HepG2 (cell line): ENCODE results near the gene AMOTL1. TPM values are rescaled to one million over a fixed set of nuclear protein-coding genes. Genes with fewer than 3 reads are reported as not detected.

Experiments used
- ATAC-seq: fragments of 200-7000 bp; cut with Tn5 transposase; 3 replicates; pipeline ENCODE4 v1.9.1; 2020; ENCODE audit warnings: mild to moderate bottlenecking, moderate library complexity
- BruUV-seq: library from RNA; stranded (reverse); fragments of 400-500 nt; replicated peaks from 2 replicates; lab custom pipeline; 2021; lab: Mats Ljungman, UMichigan
- CTCF ChIA-PET: fragments of 300-600 bp; formaldehyde crosslinking; extraction: SDS; loops from one replicate; lab custom pipeline; 2021; ENCODE audit warnings: low total read pairs, inconsistent platforms, low intra/inter-chr PET ratio; lab: Yijun Ruan, JAX
- POLR2A ChIA-PET: fragments of 350-600 bp; sonication (Branson Sonifier 250); formaldehyde crosslinking; loops from one replicate; lab custom pipeline; 2020; ENCODE audit warnings: antibody characterized with exemption, inconsistent platforms; lab: Yijun Ruan, JAX
- DNase-seq: peaks from one replicate; pipeline ENCODE4 v3.0.0-alpha.2; 2015; ENCODE audit warnings: low spot score
- FAIRE-seq: peaks from 3 replicates; lab custom pipeline; 2011; peaks lifted over from hg19 to GRCh38; lab: Jason Lieb, UNC
- H2AFZ ChIP-seq: one replicate; pipeline ENCODE4 v1.6.1; 2011; ENCODE audit warnings: low read length, inconsistent platforms
- H3K27ac ChIP-seq: fragments of 300-600 bp; 3 replicates; pipeline ENCODE4 v1.8.0; 2011; ENCODE audit warnings: mixed run types, mild to moderate bottlenecking, mixed read lengths, low read length, inconsistent platforms; ENCODE audit not compliant: insufficient read depth; ENCODE audit errors: extremely low read length
- H3K27me3 ChIP-seq, 2 experiments: fragments of 200-600 bp in 1 of 2; 2 replicates in 1 of 2; 3 replicates in 1 of 2; pipeline versions ENCODE4 v1.6.0 to v1.8.0; 2011; ENCODE audit warnings: low read length in 2 of 2, mild to moderate bottlenecking in 2 of 2, moderate library complexity in 2 of 2, inconsistent platforms in 1 of 2; ENCODE audit not compliant: insufficient read depth in 2 of 2, control insufficient read depth in 1 of 2
- H3K36me3 ChIP-seq, 2 experiments: fragments of 200-600 bp in 1 of 2; replicated peaks in 1 of 2; 2 replicates in 1 of 2; 3 replicates in 1 of 2; pipeline versions ENCODE4 v1.5.1 to v1.8.0; 2011; ENCODE audit warnings: low read length in 2 of 2, inconsistent platforms in 1 of 2; ENCODE audit not compliant: insufficient read depth in 2 of 2, control insufficient read depth in 1 of 2
- H3K4me1 ChIP-seq: 2 replicates; pipeline ENCODE4 v1.5.1; 2012; ENCODE audit warnings: low read length, inconsistent platforms; ENCODE audit not compliant: insufficient read depth
- H3K4me2 ChIP-seq: 2 replicates; pipeline ENCODE4 v1.6.0; 2011; ENCODE audit warnings: low read depth, low read length, inconsistent platforms
- H3K4me3 ChIP-seq, 3 experiments: fragments of 200-600 bp in 1 of 3; sonication (generic), shearing (Covaris generic) in 1 of 3; replicated peaks in 1 of 3; 2 replicates each; pipeline ENCODE4 v1.5.1; 2011 to 2016; ENCODE audit warnings: low read length in 3 of 3, inconsistent platforms in 2 of 3, low read depth in 2 of 3, mild to moderate bottlenecking in 2 of 3, control low read depth in 1 of 3, mixed read lengths in 1 of 3; ENCODE audit not compliant: insufficient read depth in 1 of 3
- H3K79me2 ChIP-seq: one replicate; pipeline ENCODE4 v1.6.1; 2011; ENCODE audit warnings: low read length, inconsistent platforms; ENCODE audit not compliant: insufficient read depth
- H3K9ac ChIP-seq: 2 replicates; pipeline ENCODE4 v1.6.0; 2011; ENCODE audit warnings: mild to moderate bottlenecking, low read depth, low read length, inconsistent platforms; ENCODE audit not compliant: insufficient read depth
- H3K9me3 ChIP-seq: 2 replicates; pipeline ENCODE4 v1.5.1; 2012; ENCODE audit warnings: mild to moderate bottlenecking, low read length
- H4K20me1 ChIP-seq: 2 replicates; pipeline ENCODE4 v1.6.0; 2011; ENCODE audit warnings: inconsistent platforms, mild to moderate bottlenecking, low read length, moderate library complexity; ENCODE audit not compliant: insufficient read depth
- AGO1 ChIP-seq: fragments of 200-400 bp; formaldehyde crosslinking; IDR thresholded peaks from 2 replicates; pipeline ENCODE4 v1.6.1; 2017; ENCODE audit warnings: mild to moderate bottlenecking, low read depth, low read length, moderate library complexity; ENCODE audit not compliant: poor library complexity, severe bottlenecking
- HOXA9 ChIP-seq: sonication (generic); formaldehyde crosslinking; IDR thresholded peaks from 2 replicates; pipeline ENCODE4 v1.8.1; 2022; ENCODE audit warnings: missing genetic modification reagents, mild to moderate bottlenecking, moderate library complexity, borderline replicate concordance
- KDM2A ChIP-seq: sonication (generic); formaldehyde crosslinking; IDR thresholded peaks from 2 replicates; pipeline ENCODE4 v1.4.0; 2020; ENCODE audit warnings: low read depth, missing genetic modification reagents, borderline replicate concordance
- PAWR ChIP-seq: sonication (generic); formaldehyde crosslinking; IDR thresholded peaks from 2 replicates; pipeline ENCODE4 v1.4.0; 2020; ENCODE audit warnings: missing genetic modification reagents, mild to moderate bottlenecking, borderline replicate concordance
- PPARG ChIP-seq: conservative IDR thresholded peaks from 2 replicates; pipeline ENCODE4 v1.6.1; 2016; ENCODE audit warnings: missing biosample characterization, missing genetic modification reagents
- RAD51 ChIP-seq: fragments of 450-650 bp; IDR thresholded peaks from 2 replicates; pipeline ENCODE4 v1.6.1; 2016; ENCODE audit warnings: borderline replicate concordance
- RORA ChIP-seq: sonication (generic); formaldehyde crosslinking; IDR thresholded peaks from 2 replicates; pipeline ENCODE4 v1.5.0; 2020; ENCODE audit warnings: mild to moderate bottlenecking, missing genetic modification reagents, moderate library complexity
- SNAPC2 ChIP-seq: sonication (generic); formaldehyde crosslinking; IDR thresholded peaks from 2 replicates; pipeline ENCODE4 v1.8.1; 2022; ENCODE audit warnings: mild to moderate bottlenecking, missing genetic modification reagents
- ZBTB21 ChIP-seq: sonication (generic); formaldehyde crosslinking; IDR thresholded peaks from 2 replicates; pipeline ENCODE4 v1.4.0; 2020; ENCODE audit warnings: missing genetic modification reagents
- ZNF136 ChIP-seq: sonication (generic); formaldehyde crosslinking; IDR thresholded peaks from 2 replicates; pipeline ENCODE4 v1.8.1; 2022; ENCODE audit warnings: low read depth, mild to moderate bottlenecking, moderate library complexity, missing genetic modification reagents
- ZNF33B ChIP-seq: sonication (generic); formaldehyde crosslinking; IDR thresholded peaks from 2 replicates; pipeline ENCODE4 v1.5.1; 2020; ENCODE audit warnings: mild to moderate bottlenecking, missing genetic modification reagents
- ZNF558 ChIP-seq: sonication (generic); formaldehyde crosslinking; IDR thresholded peaks from 2 replicates; pipeline ENCODE4 v1.9.0; 2022; ENCODE audit warnings: mild to moderate bottlenecking, missing genetic modification reagents, borderline replicate concordance
- ZNF678 ChIP-seq: sonication (generic); formaldehyde crosslinking; IDR thresholded peaks from 2 replicates; pipeline ENCODE4 v1.4.0; 2020; ENCODE audit warnings: mild to moderate bottlenecking, missing genetic modification reagents
- WGBS: methylation state at CpG from one replicate; pipeline ENCODE4 v1.1.6; 2017; ENCODE audit warnings: low lambda C conversion rate; 5-methylcytosine and 5-hydroxymethylcytosine counted together
- in situ Hi-C: cut with HindIII; loops from 2 replicates; pipeline ENCODE4 v1.10.0; 2017; ENCODE audit warnings: low pct_unique_long_range_greater_than_20kb; ENCODE audit not compliant: extremely low pct_ligation_motif_present
- intact Hi-C: fragments of 100-400 bp; cut with micrococcal nuclease; formaldehyde crosslinking; loops from one replicate; pipeline ENCODE4 v1.10.0; 2022; ENCODE audit not compliant: unreplicated experiment
- polyA plus RNA-seq, 8 experiments: library from polyadenylated mRNA; depleted of rRNA in 3 of 8; stranded (reverse) in 7 of 8; unstranded in 1 of 8; fragments of >200 nt; fragmentation: Illumina TruSeq in 4 of 8; extraction: Trizol in 4 of 8; gene quantifications; 2 replicates each; pipeline versions ENCODE4 v1.2.1 to v1.2.3, GENCODE V29; 2011 to 2016; ENCODE audit warnings: low read depth in 4 of 8, missing spikeins in 1 of 8, mixed read lengths in 1 of 8; ENCODE audit not compliant: insufficient read depth in 1 of 8
- total RNA-seq, 5 experiments: library from RNA; depleted of rRNA; stranded (reverse); fragments of >200 nt; fragmentation: Illumina TruSeq; extraction: Trizol; gene quantifications; 2 replicates each; pipeline ENCODE4 v1.2.3, GENCODE V29; 2016; ENCODE audit warnings: low read depth in 1 of 5
- TF ChIP-seq, protein P1 (sequence below): sonication (generic); formaldehyde crosslinking; IDR thresholded peaks from 2 replicates; pipeline ENCODE4 v1.9.0; 2021; ENCODE audit warnings: missing genetic modification reagents, borderline replicate concordance
- TF ChIP-seq, protein P2 (sequence below), 2 experiments: IDR thresholded peaks; 2 replicates each; pipeline ENCODE4 v1.6.1; 2011 to 2012; ENCODE audit warnings: low read length in 2 of 2, borderline replicate concordance in 1 of 2, low read depth in 1 of 2, mild to moderate bottlenecking in 1 of 2, moderate library complexity in 1 of 2
- TF ChIP-seq, protein P3 (sequence below): sonication (generic); formaldehyde crosslinking; conservative IDR thresholded peaks from 2 replicates; pipeline ENCODE4 v1.5.0; 2020; ENCODE audit warnings: missing genetic modification reagents

Gene AMOTL1
- total and polyA plus RNA-seq, 2 of the 13 experiments (the other 11 are each of a cell fraction or from before 2014, with no cell fraction given), result 0.01 to 0.20 TPM

DNA sequence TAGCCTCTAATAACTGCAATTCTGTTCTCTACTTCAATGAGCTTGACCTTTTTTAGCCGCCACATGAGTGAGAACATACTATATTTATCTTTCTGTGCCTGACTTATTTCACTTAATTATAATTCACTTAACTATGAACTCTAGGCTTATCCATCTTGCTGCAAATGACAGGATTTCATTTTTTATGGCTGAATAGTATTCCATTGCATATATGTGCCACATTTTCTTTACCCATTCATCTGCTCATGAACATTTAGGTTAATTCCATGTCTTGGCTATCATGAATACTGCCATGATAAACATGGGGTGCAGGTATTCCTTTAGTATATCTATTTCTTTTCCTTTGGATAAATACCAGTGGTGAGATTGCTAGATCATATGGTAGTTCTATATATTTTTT lies 120.0 kb downstream of the AMOTL1 start:
- no TSS peak for BruUV-seq
- Histone ChIP-seq H3K36me3 (no peaks in the 10 kb centered on the region), H3K27ac (no peak overlapping the region), H3K9ac (no peak overlapping the region), H4K20me1 (no peaks in the 10 kb centered on the region), H2AFZ (no peak overlapping the region)
- WGBS, result no CpG with 5 or more reads among the region's 1 CpG
- ChIA-PET CTCF (no interaction called here), POLR2A (no interaction called here)
- TF ChIP-seq RAD51 (no peak), ZNF33B (CRISPR knock-in tag) (no peak), SNAPC2 (no peak), ZNF558 (CRISPR knock-in tag) (no peak), PAWR (CRISPR knock-in tag) (no peak), ZBTB21 (CRISPR knock-in tag) (no peak), AGO1 (no peak), KDM2A (CRISPR knock-in tag) (no peak), ZNF678 (CRISPR knock-in tag) (no peak), PPARG (CRISPR knock-in tag) (no peak), HOXA9 (CRISPR knock-in tag) (no peak), ZNF136 (CRISPR knock-in tag) (no peak), RORA (CRISPR knock-in tag) (no peak)
- TF ChIP-seq, protein P1, sequence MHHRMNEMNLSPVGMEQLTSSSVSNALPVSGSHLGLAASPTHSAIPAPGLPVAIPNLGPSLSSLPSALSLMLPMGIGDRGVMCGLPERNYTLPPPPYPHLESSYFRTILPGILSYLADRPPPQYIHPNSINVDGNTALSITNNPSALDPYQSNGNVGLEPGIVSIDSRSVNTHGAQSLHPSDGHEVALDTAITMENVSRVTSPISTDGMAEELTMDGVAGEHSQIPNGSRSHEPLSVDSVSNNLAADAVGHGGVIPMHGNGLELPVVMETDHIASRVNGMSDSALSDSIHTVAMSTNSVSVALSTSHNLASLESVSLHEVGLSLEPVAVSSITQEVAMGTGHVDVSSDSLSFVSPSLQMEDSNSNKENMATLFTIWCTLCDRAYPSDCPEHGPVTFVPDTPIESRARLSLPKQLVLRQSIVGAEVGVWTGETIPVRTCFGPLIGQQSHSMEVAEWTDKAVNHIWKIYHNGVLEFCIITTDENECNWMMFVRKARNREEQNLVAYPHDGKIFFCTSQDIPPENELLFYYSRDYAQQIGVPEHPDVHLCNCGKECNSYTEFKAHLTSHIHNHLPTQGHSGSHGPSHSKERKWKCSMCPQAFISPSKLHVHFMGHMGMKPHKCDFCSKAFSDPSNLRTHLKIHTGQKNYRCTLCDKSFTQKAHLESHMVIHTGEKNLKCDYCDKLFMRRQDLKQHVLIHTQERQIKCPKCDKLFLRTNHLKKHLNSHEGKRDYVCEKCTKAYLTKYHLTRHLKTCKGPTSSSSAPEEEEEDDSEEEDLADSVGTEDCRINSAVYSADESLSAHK, result no peak
- TF ChIP-seq, protein P2, sequence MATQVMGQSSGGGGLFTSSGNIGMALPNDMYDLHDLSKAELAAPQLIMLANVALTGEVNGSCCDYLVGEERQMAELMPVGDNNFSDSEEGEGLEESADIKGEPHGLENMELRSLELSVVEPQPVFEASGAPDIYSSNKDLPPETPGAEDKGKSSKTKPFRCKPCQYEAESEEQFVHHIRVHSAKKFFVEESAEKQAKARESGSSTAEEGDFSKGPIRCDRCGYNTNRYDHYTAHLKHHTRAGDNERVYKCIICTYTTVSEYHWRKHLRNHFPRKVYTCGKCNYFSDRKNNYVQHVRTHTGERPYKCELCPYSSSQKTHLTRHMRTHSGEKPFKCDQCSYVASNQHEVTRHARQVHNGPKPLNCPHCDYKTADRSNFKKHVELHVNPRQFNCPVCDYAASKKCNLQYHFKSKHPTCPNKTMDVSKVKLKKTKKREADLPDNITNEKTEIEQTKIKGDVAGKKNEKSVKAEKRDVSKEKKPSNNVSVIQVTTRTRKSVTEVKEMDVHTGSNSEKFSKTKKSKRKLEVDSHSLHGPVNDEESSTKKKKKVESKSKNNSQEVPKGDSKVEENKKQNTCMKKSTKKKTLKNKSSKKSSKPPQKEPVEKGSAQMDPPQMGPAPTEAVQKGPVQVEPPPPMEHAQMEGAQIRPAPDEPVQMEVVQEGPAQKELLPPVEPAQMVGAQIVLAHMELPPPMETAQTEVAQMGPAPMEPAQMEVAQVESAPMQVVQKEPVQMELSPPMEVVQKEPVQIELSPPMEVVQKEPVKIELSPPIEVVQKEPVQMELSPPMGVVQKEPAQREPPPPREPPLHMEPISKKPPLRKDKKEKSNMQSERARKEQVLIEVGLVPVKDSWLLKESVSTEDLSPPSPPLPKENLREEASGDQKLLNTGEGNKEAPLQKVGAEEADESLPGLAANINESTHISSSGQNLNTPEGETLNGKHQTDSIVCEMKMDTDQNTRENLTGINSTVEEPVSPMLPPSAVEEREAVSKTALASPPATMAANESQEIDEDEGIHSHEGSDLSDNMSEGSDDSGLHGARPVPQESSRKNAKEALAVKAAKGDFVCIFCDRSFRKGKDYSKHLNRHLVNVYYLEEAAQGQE (IDR thresholded peaks at IDR 0.05; ENCODE audit: borderline replicate concordance in 1 of 2, low read depth in 1 of 2, low read length in 2 of 2), result no peak
- TF ChIP-seq, protein P3, sequence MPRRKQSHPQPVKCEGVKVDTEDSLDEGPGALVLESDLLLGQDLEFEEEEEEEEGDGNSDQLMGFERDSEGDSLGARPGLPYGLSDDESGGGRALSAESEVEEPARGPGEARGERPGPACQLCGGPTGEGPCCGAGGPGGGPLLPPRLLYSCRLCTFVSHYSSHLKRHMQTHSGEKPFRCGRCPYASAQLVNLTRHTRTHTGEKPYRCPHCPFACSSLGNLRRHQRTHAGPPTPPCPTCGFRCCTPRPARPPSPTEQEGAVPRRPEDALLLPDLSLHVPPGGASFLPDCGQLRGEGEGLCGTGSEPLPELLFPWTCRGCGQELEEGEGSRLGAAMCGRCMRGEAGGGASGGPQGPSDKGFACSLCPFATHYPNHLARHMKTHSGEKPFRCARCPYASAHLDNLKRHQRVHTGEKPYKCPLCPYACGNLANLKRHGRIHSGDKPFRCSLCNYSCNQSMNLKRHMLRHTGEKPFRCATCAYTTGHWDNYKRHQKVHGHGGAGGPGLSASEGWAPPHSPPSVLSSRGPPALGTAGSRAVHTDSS (CRISPR knock-in tag), result no peak
- TF ChIP-seq, all 625 proteins: peak for 0
- ATAC-seq, result no peak
- in situ Hi-C loops (no loop called here), intact Hi-C loops (no loop called here)
- H3K79me2 ChIP-seq, result no peaks in the 10 kb centered on the region
- no peaks in the 10 kb centered on the region for H3K9me3 ChIP-seq
- no peak for DNase-seq
- no peak overlapping the region for H3K4me2 ChIP-seq
- H3K4me1 ChIP-seq, result no peaks in the 10 kb centered on the region
- H3K27me3 ChIP-seq, result no peaks in the 10 kb centered on the region
- FAIRE-seq, result no peak
- H3K4me3 ChIP-seq, result no peak overlapping the region
